Activated CD8-positive, alpha-beta T cell treated with anti-CD3 and anti-CD28 coated beads for 36 hours (primary cell): ENCODE results near the gene URI1. TPM values are rescaled to one million over a fixed set of nuclear protein-coding genes. Genes with fewer than 3 reads are reported as not detected.

ENCODE experiments used
- ATAC-seq: fragments of 200-7000 bp; cut with Tn5 transposase; one replicate; pipeline ENCODE4 v1.10.0; 2021; ENCODE audit warnings: mild to moderate bottlenecking, moderate library complexity
- CTCF ChIA-PET: fragments of 350-600 bp; sonication (Branson Sonifier 250); formaldehyde crosslinking; loops from one replicate; lab custom pipeline; 2021; ENCODE audit warnings: antibody characterized with exemption; lab: Charles Lee
- POLR2A ChIA-PET: fragments of 350-600 bp; sonication (Branson Sonifier 250); formaldehyde crosslinking; loops from one replicate; lab custom pipeline; 2021; ENCODE audit warnings: antibody characterized with exemption; lab: Charles Lee
- DNase-seq: peaks from one replicate; pipeline ENCODE4 v3.0.0-alpha.2; 2020
- H3K27ac Mint-ChIP-seq: one replicate; pipeline ENCODE4 v1.8.0; 2021; ENCODE audit warnings: mild to moderate bottlenecking, mixed read lengths
- H3K27me3 Mint-ChIP-seq: one replicate; pipeline ENCODE4 v1.8.0; 2021; ENCODE audit warnings: mixed read lengths
- H3K36me3 Mint-ChIP-seq: one replicate; pipeline ENCODE4 v1.8.0; 2021; ENCODE audit warnings: low read depth, mixed read lengths
- H3K4me1 Mint-ChIP-seq: one replicate; pipeline ENCODE4 v1.8.0; 2021; ENCODE audit warnings: low read depth, mixed read lengths
- H3K4me3 Mint-ChIP-seq: one replicate; pipeline ENCODE4 v1.8.0; 2021; ENCODE audit warnings: mild to moderate bottlenecking, moderate library complexity, mixed read lengths
- H3K9me3 Mint-ChIP-seq: one replicate; pipeline ENCODE4 v1.8.0; 2021; ENCODE audit warnings: mixed read lengths
- intact Hi-C: fragments of 100-400 bp; cut with micrococcal nuclease; formaldehyde crosslinking; loops from one replicate; pipeline ENCODE4 v1.10.0; 2022
- total RNA-seq, 2 experiments: library from RNA; stranded (reverse); gene quantifications; one replicate each; pipeline ENCODE4 v1.2.3, GENCODE V29; 2021
- TF ChIP-seq, protein P1 (sequence below): fragments of 200-600 bp; IDR thresholded peaks from one replicate; pipeline ENCODE4 v1.8.0; 2022; ENCODE audit warnings: antibody characterized with exemption, mild to moderate bottlenecking

URI1 gene
- total RNA-seq, 2 experiments from 2014 or later: 65.5 to 71.1 TPM

DNA sequence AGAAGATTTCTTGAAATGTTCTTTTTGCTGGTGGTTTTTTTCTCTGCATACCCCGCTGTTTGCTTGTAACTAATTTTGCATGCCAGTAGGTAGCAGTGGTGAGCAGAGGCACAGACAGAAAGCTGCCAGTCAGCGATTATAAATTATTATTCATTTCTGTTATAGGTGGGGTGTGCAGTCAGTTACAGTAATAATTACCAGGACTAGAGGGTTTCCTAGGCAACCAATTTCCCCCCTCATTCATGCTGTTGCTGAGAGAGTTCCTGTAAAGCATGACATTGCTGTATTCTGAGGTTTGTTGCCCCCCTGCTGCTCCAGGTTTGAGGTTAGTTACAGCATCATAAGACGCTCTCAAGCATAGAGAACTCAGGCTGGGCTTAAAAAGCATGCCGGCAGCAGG, 104.5 kb downstream of the URI1 start:
- intact Hi-C loops: no loop called here
- H3K36me3 Mint-ChIP-seq: peaks cover 11% of the 10 kb centered on the region
- H3K4me3 Mint-ChIP-seq: no peak overlapping the region
- ChIA-PET POLR2A (no interaction called here), CTCF (interaction anchor here (0.6 to 2.1 kb wide), 4 partner anchors 10 to 316 kb away, joined by 3 to 10 read pairs (median 6); no protein-coding TSS in a partner anchor)
- H3K9me3 Mint-ChIP-seq: no peaks in the 10 kb centered on the region
- H3K27ac Mint-ChIP-seq: no peak overlapping the region
- ATAC-seq (peak; percentile 66), DNase-seq (peak; percentile 12)
- TF ChIP-seq, protein P1, sequence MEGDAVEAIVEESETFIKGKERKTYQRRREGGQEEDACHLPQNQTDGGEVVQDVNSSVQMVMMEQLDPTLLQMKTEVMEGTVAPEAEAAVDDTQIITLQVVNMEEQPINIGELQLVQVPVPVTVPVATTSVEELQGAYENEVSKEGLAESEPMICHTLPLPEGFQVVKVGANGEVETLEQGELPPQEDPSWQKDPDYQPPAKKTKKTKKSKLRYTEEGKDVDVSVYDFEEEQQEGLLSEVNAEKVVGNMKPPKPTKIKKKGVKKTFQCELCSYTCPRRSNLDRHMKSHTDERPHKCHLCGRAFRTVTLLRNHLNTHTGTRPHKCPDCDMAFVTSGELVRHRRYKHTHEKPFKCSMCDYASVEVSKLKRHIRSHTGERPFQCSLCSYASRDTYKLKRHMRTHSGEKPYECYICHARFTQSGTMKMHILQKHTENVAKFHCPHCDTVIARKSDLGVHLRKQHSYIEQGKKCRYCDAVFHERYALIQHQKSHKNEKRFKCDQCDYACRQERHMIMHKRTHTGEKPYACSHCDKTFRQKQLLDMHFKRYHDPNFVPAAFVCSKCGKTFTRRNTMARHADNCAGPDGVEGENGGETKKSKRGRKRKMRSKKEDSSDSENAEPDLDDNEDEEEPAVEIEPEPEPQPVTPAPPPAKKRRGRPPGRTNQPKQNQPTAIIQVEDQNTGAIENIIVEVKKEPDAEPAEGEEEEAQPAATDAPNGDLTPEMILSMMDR: peak; percentile 40
- H3K4me1 Mint-ChIP-seq: peaks cover 13% of the 10 kb centered on the region
- no peaks in the 10 kb centered on the region for H3K27me3 Mint-ChIP-seq

DNA sequence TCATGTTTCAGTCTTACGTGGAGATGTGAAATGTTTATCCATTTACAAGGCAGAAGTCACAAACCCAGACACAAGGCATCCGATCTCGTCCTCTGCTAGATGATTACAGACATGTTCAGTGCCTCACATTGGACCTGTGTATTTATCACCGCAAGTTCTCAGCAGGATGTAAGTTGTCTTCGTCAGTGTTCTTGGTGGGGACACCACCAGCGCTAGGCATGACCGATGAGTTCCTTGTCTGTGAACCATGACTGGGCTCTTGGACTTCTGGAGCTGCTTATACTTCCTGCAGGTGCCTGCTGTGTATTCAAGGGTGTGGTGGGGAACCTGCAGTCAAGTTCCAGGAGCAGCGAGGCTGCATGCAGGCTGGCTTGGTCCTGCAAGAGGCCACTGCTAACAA, 105.4 kb downstream of the URI1 start:
- Mint-ChIP-seq H3K27me3 (no peaks in the 10 kb centered on the region), H3K4me3 (no peak overlapping the region), H3K27ac (no peak overlapping the region), H3K4me1 (peaks cover 13% of the 10 kb centered on the region), H3K36me3 (peaks cover 8% of the 10 kb centered on the region), H3K9me3 (no peaks in the 10 kb centered on the region)
- intact Hi-C loops: no loop called here
- ChIA-PET CTCF (no interaction called here), POLR2A (no interaction called here)
- ATAC-seq: no peak
- TF ChIP-seq, protein P1: no peak
- no peak for DNase-seq

DNA sequence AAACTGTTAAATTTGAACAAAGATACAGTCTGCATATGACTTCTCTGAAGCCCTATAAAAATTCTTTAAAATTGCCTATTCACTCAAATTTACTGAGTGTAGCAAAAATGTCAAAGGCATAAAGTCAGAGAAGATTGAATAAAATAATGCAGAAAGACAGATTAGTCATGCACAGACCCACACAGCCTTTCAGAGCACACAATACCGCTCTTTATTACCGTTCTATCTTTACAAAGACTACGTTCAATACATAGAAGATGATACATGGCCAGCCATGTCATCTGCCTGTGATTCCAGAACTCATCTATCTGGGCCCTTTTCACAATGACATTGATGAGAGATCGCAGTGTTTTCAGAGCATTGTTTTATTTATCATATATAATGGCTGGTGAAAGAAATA, 107.2 kb downstream of the URI1 start:
- intact Hi-C loops: no loop called here
- POLR2A ChIA-PET: no interaction called here
- H3K36me3 Mint-ChIP-seq: no peaks in the 10 kb centered on the region

DNA sequence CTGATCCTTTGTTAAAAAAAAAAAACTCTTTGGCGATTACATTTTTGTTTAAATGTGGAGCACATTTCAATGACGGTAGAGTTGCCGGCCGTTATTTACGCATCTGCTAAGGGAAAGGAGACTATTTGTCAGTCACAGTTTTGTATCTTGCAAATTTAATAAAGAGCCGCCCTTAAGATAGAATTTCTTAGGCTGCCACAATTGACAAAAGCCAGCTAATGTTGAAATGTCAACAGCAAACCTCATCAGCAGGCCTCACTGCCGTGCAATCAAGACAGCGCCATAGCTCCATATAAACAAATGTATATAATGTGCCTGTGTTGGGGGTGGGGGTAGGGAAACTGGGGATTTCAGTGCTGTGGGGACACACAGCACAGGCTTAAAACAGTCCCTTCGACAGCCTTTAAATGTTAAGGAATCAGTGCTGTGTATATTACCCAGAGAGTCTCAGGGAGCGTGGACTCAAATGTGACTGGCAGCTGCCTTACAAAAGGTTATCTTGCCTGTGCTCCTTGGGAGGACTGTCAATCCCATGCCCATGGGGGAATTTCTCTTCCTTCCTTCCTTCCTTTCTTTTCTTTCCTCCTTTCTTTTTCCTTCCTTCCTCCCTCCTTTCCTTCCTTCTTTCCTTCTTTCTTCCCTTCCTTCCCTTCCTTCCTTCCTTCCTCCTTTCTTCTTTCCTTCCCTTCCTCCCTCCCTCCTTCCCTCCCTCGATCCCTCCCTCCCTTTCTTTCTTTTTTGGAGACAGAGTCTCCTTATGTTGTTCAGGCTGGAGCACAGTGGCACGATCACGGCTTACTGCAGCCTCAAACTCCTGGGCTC, 108.0 kb downstream of the URI1 start:
- H3K9me3 Mint-ChIP-seq: no peaks in the 10 kb centered on the region
- intact Hi-C loops: no loop called here
- ATAC-seq (no peak), DNase-seq (no peak)
- H3K4me3 Mint-ChIP-seq: no peak overlapping the region
- TF ChIP-seq, protein P1: no peak
- no peaks in the 10 kb centered on the region for H3K36me3 Mint-ChIP-seq
- ChIA-PET POLR2A (no interaction called here), CTCF (no interaction called here)
- peaks cover 7% of the 10 kb centered on the region for H3K4me1 Mint-ChIP-seq
- H3K27me3 Mint-ChIP-seq: no peaks in the 10 kb centered on the region
- H3K27ac Mint-ChIP-seq: no peak overlapping the region

More for the DNA sequence above, 107.2 kb downstream of the URI1 start:
- TF ChIP-seq, protein P1: no peak
- Mint-ChIP-seq H3K27ac (no peak overlapping the region), H3K9me3 (no peaks in the 10 kb centered on the region), H3K4me3 (no peak overlapping the region), H3K4me1 (peaks cover 7% of the 10 kb centered on the region), H3K27me3 (no peaks in the 10 kb centered on the region)
- ATAC-seq (no peak), DNase-seq (no peak)
- CTCF ChIA-PET: no interaction called here
